NCI-H1436 treated with DMSO at 0.1 percent for 48 hours (cell line): Measurements from ENCODE around the gene CDKAL1.
"Not testable (repeated sequence)": the region's sequence is repeated elsewhere in the genome, so short reads cannot be mapped to it uniquely, and the experiment has no call there.

ENCODE experiments used
- DNase-seq: peaks from one replicate; lab custom pipeline; 2025; lab: John Stamatoyannopoulos, UW

The CDKAL1 gene

DNA sequence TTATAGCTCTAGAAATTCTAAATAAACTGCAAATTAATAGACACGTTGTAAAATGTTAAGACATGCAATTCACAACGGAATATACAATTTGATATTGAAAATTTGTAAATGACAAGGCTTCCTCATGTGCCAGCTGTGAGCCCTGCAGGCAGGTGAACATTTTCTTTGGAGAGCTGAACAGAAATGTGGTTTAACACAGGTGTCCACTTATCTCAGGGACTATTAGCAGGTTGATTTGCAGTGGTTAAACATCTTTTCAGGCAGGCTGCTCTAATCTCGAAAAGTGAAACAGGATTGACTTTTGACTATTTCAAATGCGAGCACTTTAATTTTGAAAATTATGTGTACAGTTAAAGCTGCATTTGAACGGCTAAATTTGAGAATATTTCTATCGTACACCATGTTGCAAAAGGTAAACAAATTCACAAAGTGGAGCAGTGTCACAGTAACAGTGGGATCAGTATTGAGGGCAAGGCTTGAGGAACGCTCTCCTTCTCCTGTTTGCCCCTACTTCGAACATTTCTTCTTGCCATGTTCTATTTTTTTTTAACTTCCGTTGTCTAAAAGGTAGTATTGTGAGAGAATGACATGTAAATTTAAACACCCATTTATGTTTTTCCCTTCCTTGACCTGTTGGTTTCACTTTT is 210.8 kb downstream of the CDKAL1 start:
- DNase-seq = peak; percentile 67

DNA sequence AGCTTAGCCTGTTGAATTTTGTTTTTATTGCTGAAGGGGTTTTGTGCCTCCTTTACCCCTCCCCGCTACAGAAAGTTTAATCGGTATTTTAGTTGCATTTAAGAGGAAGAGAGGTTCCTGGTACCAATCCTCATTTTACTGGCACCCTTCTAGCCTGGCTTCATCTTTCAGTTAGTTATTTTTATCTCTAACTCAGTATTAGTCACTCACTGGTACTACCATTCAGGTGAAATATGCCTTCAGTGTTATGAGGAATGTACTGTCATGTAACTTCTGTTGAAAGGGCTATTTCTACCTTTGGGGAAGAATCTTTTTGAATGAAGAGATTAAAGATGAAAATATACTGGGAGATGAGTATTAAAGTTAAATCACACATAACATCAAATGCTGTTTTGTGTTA is 211.8 kb downstream of the CDKAL1 start:
- no peak for DNase-seq

- no peak for DNase-seq
Observed at GRCh38 chr6:20746805-20747558, 212.7 kb downstream of the CDKAL1 start.

GRCh38 chr6:20747991-20748390 is 213.7 kb downstream of the CDKAL1 start:
- no peak for DNase-seq

DNA sequence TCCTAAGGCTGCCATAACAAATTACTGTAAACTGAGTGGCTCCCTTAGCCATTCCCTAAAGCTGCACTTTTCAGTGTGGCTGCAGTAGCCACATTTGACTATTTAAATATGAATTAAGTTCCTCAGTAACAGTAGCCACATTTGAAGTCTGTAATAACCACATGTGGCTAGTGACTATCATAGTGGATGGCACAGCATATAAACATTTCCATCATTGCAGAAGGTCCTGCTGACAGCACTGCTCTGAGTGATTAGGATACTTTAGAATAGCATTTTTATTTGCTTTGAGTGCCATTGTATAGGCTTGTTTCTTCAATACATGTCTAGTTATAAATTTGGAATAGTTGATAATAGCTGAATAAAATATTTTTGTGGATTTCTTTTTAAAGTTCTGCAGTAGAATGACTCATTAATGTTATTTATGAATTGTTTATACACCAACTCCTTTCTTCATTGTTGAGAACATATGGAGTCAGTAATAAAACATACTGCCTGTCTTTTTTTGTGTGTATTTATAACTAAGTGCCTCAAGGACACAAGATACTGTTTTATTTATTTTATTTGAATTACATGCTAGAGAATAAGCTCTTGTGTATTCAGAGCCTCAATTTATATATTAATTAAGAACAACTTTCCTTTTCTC is 217.2 kb downstream of the CDKAL1 start:
- no peak for DNase-seq

DNA sequence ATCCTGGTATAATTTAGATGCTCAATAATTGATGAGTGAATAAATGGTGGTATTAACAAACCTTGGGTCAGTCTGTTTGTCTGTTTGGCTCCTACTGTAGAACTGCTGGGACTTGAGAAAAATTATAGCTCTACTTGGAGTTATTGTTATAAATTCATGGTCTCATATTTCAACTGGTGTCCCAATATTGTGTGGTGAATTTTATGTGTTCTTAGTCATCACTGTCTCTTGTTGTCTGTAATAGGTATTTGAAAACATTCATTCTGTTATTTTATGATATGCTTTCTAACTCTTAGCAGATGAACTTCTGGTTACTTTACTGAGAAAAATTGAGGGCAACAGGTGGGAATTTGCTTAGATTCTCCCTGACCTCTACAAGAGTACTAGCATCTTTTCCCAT is 221.4 kb downstream of the CDKAL1 start:
- DNase-seq = no peak

DNA sequence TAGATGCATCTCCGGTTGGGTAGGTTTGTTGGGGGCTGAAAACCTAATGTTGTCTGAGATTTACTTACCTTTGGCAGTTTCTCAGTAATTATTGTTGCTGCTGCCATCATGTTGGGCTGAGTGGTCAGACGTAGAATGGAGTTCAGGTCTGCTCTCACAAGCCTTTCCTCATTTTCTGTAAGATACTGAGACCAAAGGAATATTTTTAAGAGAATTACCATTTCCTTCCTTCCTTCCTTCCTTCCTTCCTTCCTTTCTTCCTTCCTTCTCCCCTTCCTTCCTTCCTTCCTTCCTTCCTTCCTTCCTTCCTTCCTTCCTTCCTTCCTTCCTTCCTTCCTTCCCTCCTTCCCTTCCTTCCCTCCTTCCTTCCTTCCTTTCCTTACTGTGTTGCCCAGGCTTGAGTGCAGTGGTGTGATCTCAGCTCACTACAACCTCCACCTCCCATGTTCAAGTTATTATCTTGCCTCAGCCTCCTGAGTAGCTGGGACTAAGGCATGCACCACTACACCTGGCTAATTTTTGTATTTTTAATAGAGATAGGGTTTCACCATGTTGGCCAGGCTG is 222.4 kb downstream of the CDKAL1 start:
- not testable (repeated sequence) for DNase-seq

DNA sequence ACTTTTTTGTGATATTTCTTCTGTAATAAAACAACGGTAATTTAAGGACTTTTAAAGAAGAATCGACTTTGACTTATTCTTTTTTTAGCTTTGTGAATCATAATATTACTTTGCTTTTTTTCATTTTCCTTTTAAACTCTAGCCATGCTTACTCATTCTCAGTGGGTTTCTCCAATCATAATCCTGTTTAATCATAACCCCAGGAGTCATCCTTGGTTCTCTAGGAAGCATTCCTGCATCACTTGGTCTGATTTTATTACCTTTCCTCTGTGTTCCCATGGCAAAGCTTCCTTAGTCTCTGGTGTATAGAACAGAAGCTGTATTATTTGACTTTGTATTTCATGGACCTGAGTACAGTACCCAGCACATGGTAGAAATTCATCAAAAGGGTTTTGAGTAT is 223.5 kb downstream of the CDKAL1 start:
- no peak for DNase-seq

- no peak for DNase-seq
Observed at GRCh38 chr6:20763296-20763695, 229.0 kb downstream of the CDKAL1 start.

GRCh38 chr6:20769631-20770030 is 235.4 kb downstream of the CDKAL1 start:
- DNase-seq = no peak

GRCh38 chr6:20770773-20771172 is 236.5 kb downstream of the CDKAL1 start:
- DNase-seq = no peak

- DNase-seq = no peak
Observed at GRCh38 chr6:20771409-20771808, 237.2 kb downstream of the CDKAL1 start.

- no peak for DNase-seq
Observed at GRCh38 chr6:20773822-20774221, 239.6 kb downstream of the CDKAL1 start.

GRCh38 chr6:20775981-20776380 is 241.7 kb downstream of the CDKAL1 start:
- no peak for DNase-seq

GRCh38 chr6:20777801-20778200 is 243.5 kb downstream of the CDKAL1 start:
- DNase-seq = no peak

DNA sequence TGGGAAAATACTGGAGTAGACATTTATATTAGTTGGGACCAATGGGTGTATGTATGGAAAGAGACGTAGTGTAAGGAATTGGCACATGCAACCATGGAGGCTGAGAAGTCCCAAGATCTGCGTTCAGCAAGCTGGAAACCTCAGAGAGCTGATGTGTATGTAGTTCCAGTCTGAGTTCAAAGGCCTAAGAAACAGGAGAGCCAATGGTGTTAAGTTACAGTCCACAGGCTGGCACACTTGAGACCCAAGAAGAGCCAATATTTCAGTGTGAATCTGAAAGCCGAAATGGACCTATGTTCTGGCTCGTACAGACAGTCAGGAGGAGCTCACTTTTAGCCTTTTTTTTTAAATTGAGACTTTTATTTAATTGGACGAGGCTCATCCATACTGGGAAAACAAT is 244.2 kb downstream of the CDKAL1 start:
- DNase-seq = no peak

GRCh38 chr6:20778912-20779311 is 244.7 kb downstream of the CDKAL1 start:
- DNase-seq = no peak

GRCh38 chr6:20789162-20789561 is 254.9 kb downstream of the CDKAL1 start:
- DNase-seq = peak; percentile 49

DNA sequence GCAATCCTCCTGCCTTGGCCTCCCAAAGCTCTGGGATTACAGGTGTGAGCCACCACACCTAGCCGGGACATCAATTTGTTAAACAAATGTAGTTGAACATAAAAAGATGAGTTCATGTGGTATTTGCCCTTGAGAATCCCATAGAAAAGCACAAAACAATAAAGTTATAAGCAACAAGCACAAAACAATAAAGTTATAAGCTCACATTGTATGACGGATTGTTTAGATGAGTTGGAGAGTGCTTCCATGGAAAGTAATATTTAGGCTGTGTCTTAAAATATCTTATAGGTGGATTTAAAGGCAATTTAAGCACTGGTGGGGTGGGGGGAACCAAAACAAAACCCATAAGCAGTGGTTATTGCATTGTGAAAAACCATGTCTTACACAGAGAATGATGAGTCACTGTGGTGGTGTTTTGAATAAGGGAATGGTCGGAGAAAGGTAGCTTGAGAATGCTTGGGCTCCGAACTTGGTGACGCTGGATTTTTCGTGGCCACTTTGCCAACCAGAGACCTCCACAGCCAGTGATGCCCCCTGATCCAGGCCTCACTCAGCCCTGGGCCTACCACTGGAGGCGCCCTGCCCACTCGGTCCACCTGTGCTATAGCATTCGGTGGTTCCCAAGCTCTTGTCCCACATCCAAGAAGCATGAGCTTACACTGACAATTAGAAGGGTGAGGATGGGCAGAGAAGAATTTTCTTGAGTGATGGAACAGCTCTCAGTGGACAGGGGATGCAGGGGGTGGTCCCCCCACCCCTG is 256.0 kb downstream of the CDKAL1 start:
- DNase-seq = no peak

DNA sequence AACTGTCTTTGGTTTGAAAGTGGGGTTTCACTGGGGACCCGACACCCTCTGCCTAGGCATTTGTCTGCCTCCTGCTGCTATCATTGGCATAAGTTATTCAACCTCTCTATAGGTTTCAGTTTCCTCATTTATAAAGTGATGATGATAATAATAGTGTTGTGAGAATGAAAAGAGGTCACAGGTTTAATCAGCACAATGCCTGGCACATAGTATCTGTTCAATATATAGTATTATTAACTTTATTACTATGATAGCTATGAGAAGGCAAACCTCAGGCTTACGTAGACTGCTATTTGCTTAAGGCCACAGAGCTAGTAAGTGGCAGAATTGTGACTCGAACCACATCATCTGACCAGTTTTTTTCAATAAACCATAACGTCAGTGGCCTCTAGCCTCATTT is 256.8 kb downstream of the CDKAL1 start:
- DNase-seq = no peak

- DNase-seq = no peak
Observed at GRCh38 chr6:20791944-20792343, 257.7 kb downstream of the CDKAL1 start.

DNA sequence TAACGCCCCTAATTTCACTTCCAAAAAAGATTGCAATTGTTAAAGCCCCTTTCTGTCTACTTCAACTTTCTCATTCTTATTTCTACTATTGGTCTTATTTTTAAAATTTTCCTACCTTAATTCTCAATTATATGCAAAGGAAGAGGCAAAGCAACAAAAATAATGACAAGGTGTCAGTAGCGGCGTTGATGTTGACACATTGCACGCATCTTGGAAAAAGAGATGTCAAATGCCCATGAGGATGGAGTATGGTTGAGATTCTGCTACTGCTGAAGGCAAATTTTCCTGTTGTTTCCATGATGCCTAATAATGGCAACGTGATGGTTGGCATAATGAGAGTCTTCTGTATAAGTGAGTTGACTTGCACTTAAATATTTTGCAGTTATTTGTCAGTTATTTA is 258.9 kb downstream of the CDKAL1 start:
- DNase-seq = no peak
